ENCODE data around the gene PROX1.

The PROX1 gene

GRCh38 chr1:214018386-214019268 lies 30.9 kb downstream of the PROX1 start:
- Histone ChIP-seq H3K4me2 (no peak overlapping the region), H3K36me3 (ENCODE audit: insufficient read depth) (no peaks in the 10 kb centered on the region), H3K27ac (no peak overlapping the region), H4K20me1 (ENCODE audit: insufficient read depth) (no peaks in the 10 kb centered on the region), H2AFZ (ENCODE audit: low read depth) (no peak overlapping the region), H3K9ac (no peak overlapping the region), H3K27me3 (ENCODE audit: insufficient read depth, low read depth) (no peaks in the 10 kb centered on the region), H3K4me3 (IDR thresholded peaks at IDR 0.05; ENCODE audit: insufficient read depth, low read depth, low read length) (no peak overlapping the region), H3K79me2 (ENCODE audit: insufficient read depth, low read depth) (no peaks in the 10 kb centered on the region), H3K4me1 (ENCODE audit: low read depth, poor library complexity, severe bottlenecking) (no peaks in the 10 kb centered on the region)
- TF ChIP-seq CTCF (conservative IDR thresholded peaks at IDR 0.05; ENCODE audit: low read depth, low read length) = no peak

DNA sequence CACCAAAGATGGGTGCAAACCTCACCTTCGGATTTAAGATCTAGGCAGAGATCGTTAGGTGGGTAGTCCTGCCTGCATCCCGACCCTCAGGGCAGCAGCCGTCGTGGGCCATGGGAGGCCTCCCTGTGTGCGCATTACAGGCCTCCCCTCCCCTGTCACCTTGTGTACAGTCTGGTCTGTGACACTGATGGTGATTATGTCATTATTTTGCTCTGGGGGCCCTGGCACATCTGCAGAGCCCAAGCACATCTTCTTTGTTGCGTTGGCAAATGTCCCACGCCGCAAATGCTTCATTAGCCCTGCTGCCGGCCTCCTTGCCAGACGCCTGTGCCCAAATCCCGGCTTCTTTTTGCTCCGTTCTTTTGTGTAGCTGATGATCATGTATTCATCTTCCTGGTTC lies 31.7 kb downstream of the PROX1 start:
- Histone ChIP-seq H3K27me3 (ENCODE audit: insufficient read depth, low read depth) (no peaks in the 10 kb centered on the region), H4K20me1 (ENCODE audit: insufficient read depth) (no peaks in the 10 kb centered on the region), H3K4me1 (ENCODE audit: low read depth, poor library complexity, severe bottlenecking) (no peaks in the 10 kb centered on the region), H3K4me2 (no peak overlapping the region), H3K4me3 (IDR thresholded peaks at IDR 0.05; ENCODE audit: insufficient read depth, low read depth, low read length) (no peak overlapping the region), H3K27ac (no peak overlapping the region), H3K36me3 (ENCODE audit: insufficient read depth) (no peaks in the 10 kb centered on the region), H3K9ac (no peak overlapping the region), H2AFZ (ENCODE audit: low read depth) (no peak overlapping the region), H3K79me2 (ENCODE audit: insufficient read depth, low read depth) (no peaks in the 10 kb centered on the region)
- no peak for TF ChIP-seq CTCF (conservative IDR thresholded peaks at IDR 0.05; ENCODE audit: low read depth, low read length)

DNA sequence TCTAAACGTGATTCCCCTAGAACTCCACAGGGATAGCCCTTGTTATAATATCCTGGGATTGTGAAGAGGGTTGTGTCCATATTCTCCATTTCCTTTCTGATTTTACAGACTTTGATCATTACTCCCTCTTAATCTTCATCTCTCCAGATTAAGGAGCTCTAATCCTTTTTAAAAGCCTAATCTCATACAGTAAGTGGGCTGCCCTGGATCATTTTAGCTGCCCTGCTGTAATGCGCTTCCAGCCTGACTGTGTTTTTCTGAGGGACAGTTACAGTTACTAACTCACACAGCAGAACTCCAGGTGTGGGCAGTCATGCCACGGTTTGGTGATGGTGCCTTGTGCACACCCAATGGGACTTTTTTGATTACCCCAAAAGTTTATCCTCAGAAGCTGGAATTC lies 33.5 kb downstream of the PROX1 start:
- Histone ChIP-seq H3K27me3 (ENCODE audit: insufficient read depth, low read depth) (no peaks in the 10 kb centered on the region), H3K9ac (no peak overlapping the region), H3K4me2 (no peak overlapping the region), H3K27ac (no peak overlapping the region), H2AFZ (ENCODE audit: low read depth) (no peak overlapping the region), H3K79me2 (ENCODE audit: insufficient read depth, low read depth) (no peaks in the 10 kb centered on the region), H3K4me3 (IDR thresholded peaks at IDR 0.05; ENCODE audit: insufficient read depth, low read depth, low read length) (no peak overlapping the region), H4K20me1 (ENCODE audit: insufficient read depth) (no peaks in the 10 kb centered on the region), H3K36me3 (ENCODE audit: insufficient read depth) (no peaks in the 10 kb centered on the region), H3K4me1 (ENCODE audit: low read depth, poor library complexity, severe bottlenecking) (no peaks in the 10 kb centered on the region)
- TF ChIP-seq CTCF (conservative IDR thresholded peaks at IDR 0.05; ENCODE audit: low read depth, low read length) = no peak

DNA sequence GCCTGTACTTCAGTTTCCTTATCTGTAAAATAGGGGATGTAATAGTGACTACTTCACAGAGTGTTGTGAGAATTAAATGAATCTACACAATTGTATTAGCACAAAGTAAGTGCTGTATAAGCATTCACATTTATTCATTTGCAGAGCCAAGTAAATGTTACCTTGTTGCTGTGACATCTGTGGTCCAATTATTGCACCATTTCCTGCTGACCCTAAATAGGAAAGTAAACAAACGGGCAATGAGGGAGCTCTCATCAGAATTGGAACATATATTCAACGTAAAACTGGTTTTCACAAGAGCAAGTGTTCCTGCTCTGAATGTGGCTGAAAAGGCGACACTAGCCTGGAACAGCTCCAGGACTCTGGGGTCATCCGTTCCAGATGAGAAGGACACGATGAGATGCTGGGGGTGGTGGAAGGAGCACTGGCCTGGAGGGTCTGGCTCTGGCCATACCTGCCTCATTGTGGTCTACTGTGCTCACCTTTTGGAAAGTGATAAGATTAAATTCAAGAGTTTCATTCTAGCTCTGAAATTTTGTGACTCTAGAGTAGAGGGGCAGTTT lies 34.5 kb downstream of the PROX1 start:
- no peak overlapping the region for H3K4me3 ChIP-seq (IDR thresholded peaks at IDR 0.05; ENCODE audit: insufficient read depth, low read depth, low read length)
- H2AFZ ChIP-seq (ENCODE audit: low read depth) = no peak overlapping the region
- H3K27me3 ChIP-seq (ENCODE audit: insufficient read depth, low read depth) = no peaks in the 10 kb centered on the region
- H3K9ac ChIP-seq = no peak overlapping the region
- H3K4me1 ChIP-seq (ENCODE audit: low read depth, poor library complexity, severe bottlenecking) = no peaks in the 10 kb centered on the region
- no peaks in the 10 kb centered on the region for H4K20me1 ChIP-seq (ENCODE audit: insufficient read depth)
- H3K36me3 ChIP-seq (ENCODE audit: insufficient read depth) = no peaks in the 10 kb centered on the region
- no peak for TF ChIP-seq CTCF (conservative IDR thresholded peaks at IDR 0.05; ENCODE audit: low read depth, low read length)
- H3K79me2 ChIP-seq (ENCODE audit: insufficient read depth, low read depth) = no peaks in the 10 kb centered on the region
- H3K27ac ChIP-seq = no peak overlapping the region
- H3K4me2 ChIP-seq = no peak overlapping the region
